DMS153 (cell line): Measurements from ENCODE around the gene PLOD3.

Experiments
- DNase-seq: peaks from one replicate; lab custom pipeline; 2025; lab: John Stamatoyannopoulos, UW

PLOD3 gene

GRCh38 chr7:101179117-101179516 is 38.3 kb downstream of the PLOD3 start:
- no peak for DNase-seq

- no peak for DNase-seq
Observed at GRCh38 chr7:101177644-101178043, 39.7 kb downstream of the PLOD3 start.

DNA sequence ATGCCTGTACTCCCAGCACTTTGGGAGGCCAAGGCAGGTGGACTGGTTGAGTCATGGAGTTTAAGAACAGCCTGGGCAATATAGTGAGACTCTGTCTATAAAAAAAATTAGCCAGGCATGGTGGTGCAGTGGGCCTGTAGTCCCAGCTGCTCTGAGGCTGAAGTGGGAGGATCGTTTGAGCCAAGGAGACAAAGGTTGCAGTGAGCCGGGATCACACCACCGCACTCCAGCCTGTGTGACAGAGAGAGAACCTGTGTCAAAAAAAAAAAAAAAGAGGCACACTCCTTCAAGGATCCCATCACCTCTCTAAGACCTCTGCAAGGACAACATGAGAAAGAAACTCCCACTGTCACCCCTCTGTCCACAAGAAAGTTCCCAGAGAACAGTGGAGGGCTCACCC is 41.7 kb downstream of the PLOD3 start:
- DNase-seq, result no peak

DNA sequence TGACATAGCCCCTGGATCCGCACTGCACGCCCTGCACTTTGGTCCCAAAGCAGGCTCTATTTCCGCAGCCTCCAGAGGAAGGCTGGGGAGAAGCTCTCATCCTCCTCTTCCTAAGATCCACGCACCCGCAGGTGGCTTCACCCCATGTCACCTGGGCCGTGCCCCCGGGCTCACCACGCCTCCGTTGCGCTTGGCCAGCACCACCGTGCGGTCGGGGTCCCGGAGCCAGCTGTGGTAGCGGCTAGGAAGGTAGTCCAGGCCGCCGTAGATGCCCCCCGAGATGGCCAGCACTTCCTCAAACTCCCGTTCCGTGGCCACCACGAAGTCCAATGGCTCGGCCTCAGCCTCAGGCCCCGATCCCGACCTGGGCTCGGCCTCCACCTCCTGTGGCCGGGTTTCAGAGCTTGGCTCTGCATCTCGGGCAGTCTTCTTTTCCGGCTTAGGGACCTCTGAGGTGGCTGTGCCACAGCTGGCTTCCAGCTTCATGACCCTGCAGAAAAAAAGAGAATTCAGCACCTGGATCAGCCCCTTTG is 43.0 kb downstream of the PLOD3 start:
- no peak for DNase-seq

GRCh38 chr7:101173752-101174244 is 43.6 kb downstream of the PLOD3 start:
- DNase-seq, result peak; percentile 46

DNA sequence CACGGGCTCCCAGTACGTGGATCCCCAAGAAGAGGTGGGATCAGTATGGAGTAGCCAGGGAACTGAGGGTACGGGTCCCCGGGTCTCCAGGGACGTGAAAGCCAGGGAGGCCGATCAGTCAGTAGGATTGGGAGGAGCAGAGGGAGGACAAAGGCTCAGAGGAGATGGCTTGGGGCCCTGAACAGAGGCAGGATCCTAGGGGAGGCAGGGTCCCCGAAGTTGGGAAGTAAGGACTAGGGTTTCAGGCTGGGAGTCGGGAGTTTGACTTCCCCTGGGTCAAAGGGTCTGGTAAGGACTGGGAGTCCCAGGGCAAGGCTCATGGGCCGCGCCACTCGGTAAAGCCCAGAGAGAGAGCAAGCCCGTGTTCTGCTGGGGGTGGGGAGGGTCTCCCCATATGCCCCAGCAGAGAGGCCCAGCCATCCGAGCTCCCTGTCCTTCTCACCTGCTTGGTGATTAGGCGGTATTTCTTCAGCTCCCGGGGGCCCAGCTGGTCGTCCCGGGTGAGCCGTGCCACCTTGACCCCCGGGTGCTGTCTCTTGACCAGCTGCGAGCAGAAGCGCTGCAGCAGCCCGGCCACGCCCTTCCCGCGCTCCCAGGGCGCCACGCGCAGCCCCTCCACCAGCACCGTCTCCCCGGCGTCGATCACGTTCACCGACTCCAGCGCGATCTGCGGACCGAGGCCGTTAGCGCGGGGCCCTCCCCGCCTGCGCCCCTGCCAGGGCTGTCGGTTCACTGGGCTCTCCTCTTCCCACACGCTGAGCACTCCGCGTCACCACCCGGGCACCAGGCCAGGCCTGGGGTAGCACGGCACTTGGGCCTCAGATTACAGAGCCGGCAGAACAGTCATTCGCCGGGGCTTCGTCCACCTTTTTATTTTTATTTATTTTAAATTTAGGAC is 44.3 kb downstream of the PLOD3 start:
- peak; percentile 67 for DNase-seq

DNA sequence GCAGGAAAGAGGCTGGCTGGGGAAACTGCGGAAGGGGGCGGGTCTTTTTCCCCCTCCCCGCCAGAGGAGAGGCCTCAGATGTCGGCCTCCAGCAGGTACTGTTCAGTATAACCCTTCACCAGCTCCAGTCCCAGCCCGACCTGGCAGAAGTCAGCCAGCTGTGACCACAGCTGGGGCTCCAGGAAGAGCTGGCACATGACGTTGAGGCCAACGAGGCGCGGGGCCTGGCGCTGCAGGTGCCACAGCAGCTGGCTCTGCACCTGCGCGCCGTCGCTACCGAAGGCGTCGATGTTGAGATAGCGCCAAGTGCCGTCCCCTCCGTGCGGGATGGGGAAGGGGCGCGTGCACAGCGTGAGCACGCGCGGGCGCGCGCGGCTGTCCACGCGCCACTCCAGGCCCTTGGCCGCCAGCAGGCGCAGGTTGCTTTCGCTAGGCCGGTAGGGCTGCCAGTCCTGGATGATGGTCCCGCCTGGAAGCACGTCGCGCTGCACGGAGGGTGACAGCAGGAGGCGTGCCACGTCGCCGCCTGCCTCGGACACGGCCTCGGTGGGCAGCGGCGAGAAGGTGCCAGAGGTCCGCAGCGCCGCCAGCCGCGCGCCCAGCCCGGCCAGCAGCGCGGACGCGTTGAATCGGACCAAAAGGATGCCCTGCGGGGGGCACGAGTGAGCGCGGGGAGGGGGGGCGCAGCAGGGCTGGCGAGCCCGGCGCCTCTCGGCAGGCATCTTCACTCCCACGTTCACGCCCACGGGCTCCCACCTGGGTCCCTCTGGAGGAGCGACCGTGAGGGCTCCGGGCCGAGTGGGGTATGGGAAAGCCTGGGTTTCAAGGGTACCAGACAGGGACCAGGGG is 45.2 kb downstream of the PLOD3 start:
- peak; percentile 25 for DNase-seq

DNA sequence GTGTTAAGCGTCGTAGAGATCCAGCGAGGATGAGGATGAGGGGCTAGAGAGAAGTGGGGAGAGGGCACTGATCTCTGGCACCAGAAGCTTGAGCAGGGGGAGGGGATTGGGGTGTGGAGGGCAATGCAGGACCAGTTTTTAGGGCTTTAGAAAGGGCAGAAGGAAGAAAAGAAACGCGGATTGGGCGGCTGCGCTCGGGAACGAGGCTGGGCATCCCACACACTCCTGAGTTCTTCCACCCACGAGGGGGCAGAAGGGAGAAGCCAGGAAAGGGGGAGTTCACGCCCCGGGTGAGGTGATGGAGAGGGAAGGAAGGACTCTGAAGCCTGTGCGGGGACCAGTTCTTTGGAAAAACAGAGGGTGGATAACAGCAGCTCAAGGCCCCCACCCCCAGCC is 45.9 kb downstream of the PLOD3 start:
- DNase-seq, result no peak

DNA sequence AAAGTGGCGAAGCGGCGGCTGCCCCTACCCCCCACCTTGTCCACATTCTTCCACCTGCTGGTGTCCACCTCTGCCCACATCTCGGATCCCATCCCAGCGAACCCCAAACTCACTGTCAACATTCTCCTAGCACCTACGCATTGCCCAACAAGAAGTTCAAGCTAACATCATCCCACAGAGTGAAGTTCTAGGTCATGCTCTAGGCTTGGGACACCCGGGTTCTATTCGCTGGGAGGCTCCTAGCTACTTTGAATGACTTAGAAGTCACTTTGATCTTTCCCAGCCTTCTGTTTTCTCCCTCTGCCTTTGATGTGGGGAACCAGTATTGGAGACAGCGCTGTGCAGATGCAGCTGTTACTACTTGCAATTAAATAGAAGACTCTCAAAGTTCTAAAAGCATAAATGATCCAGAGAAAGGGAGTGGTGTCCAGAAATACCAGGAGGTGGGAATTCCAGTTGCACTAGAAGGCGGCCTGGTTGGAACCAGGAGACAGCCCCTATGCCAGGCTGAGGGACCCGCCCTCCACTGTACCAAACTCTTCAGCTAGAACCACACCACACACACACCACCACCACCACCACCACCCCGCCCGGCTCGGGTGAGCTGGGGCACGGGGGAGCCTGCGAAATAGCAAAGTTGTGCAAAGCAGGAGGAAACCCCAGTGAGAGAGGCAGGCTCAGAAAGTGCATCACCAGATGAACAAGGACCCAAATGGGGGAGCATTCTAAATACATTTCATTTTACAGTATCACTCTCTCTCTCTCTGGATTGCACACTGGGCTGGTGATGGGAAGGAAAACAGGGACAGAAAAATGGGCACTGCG is 46.6 kb downstream of the PLOD3 start:
- DNase-seq, result no peak

- DNase-seq, result no peak
Observed at GRCh38 chr7:101169838-101170551, 47.4 kb downstream of the PLOD3 start.

DNA sequence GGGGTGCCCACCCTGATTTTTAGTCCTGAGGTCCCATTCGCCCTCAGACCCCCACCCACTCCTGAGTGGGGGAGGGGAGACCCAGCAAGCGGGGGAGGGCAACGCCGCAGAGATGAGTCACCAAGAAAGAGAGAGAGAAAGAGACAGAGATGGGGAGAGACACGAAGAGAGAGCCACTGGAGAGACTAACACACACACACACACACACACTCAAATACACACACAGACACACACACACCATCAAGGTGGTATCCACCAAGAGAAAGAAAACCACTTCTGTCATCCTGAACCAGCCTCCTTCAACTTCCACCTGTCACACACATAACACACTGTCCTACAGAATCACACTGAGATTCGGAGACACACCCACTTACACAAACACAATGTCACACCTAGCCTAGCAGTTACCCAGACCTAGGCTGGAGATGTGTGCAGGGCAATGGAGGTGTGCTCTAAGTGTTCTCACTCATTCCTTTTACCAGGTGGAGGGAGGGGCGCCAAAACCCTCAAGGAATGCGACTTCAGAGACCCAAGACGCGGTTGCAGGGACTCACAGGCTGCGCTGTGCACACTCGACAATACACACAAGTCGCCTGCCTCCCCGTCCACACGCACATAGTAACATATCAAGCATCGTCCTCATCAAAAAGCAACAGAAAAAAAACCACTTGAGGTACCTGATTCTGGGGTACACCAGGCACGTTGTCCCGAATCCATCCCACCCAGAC is 48.1 kb downstream of the PLOD3 start:
- no peak for DNase-seq

GRCh38 chr7:101168412-101169049 is 48.9 kb downstream of the PLOD3 start:
- no peak for DNase-seq

GRCh38 chr7:101167645-101168411 is 49.6 kb downstream of the PLOD3 start:
- DNase-seq, result no peak

DNA sequence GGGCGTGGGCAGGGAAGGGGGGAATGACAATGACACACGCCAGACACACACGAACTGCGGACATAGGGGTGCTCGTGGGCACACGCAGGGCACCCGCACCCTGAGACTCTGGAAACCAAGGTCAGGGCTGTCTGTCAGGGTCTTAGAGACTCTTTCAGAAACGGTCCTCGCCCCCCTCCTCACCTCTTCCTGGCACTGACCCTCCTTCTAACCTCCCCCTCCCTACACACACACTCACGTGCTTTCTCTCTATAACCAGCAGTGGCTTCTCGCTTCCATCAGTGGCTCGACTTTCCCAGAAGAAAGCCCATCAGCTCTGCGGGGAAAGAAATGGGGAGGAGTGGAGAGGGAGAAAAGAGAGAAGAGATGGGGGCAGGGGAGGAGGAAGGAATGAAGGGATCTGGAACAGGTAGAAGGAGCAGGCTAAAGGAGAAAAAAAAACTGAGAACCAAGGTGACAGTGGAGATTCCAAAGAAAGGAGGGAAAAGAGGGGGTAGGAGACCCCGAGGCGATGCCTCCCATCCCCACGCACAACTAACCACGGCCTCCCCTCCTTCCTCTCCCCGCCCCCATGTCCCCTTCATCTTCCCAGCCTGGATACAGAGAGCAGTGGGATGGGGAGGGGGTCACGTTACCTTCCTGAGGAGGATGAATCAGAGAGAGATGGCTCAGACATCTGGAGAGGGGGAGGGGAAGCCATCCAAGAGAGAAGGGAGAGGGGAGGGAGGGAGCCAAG is 50.3 kb downstream of the PLOD3 start:
- no peak for DNase-seq

GRCh38 chr7:101166648-101166908 is 50.8 kb downstream of the PLOD3 start:
- no peak for DNase-seq

- DNase-seq, result no peak
Observed at GRCh38 chr7:101165958-101166647, 51.3 kb downstream of the PLOD3 start.

DNA sequence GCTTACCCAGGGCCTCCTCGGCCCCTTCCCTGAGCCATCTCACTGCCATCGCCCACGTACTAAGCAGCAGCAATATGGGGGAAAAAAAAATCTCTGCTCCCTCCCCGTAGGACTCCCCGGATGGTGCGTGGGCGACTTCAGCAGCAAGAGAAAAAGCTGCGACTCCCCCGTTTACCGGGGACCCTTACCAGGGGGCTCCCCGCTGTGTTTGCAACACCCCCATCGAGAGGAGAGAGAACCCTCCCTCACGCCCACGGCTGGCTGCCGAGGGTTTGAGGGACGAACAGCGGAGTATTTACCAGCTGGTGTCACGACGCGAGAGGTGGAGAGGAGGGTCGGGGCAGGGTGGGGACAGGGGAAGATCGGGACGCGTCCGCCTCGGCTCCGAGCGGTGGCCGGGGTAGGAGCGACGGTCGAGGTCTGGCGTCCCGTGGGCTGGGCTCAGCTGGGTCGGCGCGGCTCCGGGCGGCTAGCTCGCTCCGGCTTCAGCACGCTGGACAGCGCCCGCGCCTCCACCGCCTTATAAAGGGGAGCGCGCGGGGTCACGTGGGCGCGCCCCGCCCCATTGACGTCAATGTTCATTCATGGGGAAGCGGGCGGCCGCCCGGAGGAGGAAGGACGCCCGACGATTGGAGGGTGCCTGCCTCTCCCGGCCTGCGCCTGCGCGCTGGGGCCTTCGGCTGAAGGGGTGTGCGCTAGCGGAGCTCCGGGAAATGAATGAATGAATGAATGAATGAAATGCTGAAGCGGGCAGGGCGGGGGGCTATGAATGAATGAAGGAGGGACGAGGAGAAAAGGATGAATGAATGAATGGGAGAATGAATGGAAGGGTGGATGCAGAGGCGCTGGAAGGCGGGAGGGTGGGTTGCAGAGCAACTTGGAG is 52.1 kb downstream of the PLOD3 start, which contains the start of gene VGF:
Gene VGF, minus strand, starts transcription at position 495 of the 883 bp plus-strand sequence. CDS start 726 bp downstream, outside the sequence.
- peak; percentile 94 for DNase-seq
